ENCODE data around the gene PCDHA9.
"Not testable (repeated sequence)": the region's sequence is repeated elsewhere in the genome, so short reads cannot be mapped to it uniquely, and the experiment has no call there.

The PCDHA9 gene

DNA sequence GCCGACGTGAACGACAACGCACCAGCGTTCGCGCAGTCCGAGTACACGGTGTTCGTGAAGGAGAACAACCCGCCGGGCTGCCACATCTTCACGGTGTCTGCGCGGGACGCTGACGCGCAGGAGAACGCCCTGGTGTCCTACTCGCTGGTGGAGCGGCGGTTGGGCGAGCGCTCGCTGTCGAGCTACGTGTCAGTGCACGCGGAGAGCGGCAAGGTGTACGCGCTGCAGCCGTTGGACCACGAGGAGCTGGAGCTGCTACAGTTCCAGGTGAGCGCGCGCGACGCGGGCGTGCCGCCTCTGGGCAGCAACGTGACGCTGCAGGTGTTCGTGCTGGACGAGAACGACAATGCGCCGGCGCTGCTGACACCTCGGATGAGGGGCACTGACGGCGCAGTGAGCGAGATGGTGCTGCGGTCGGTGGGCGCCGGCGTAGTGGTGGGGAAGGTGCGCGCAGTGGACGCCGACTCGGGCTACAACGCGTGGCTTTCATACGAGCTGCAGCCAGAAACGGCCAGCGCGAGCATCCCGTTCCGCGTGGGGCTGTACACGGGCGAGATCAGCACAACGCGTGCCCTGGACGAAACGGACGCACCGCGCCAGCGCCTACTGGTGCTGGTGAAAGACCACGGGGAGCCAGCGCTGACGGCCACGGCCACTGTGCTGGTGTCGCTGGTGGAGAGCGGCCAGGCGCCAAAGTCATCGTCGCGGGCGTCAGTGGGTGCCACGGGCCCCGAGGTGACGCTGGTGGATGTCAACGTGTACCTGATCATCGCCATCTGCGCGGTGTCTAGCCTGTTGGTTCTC lies 1.9 kb downstream of the PCDHA9 start:
- H3K27ac ChIP-seq (ENCODE audit: low read depth, low read length); H3K4me3 ChIP-seq (ENCODE audit: low read length); H3K79me2 ChIP-seq (ENCODE audit: control insufficient read depth, low read length); H3K9me2 ChIP-seq (replicated peaks; ENCODE audit: control insufficient read depth, low read length); H3K4me1 ChIP-seq (ENCODE audit: control insufficient read depth, low read length); H3K27me3 ChIP-seq (ENCODE audit: control insufficient read depth, low read length); H3K36me3 ChIP-seq (ENCODE audit: control insufficient read depth, low read length); H4K20me1 ChIP-seq (ENCODE audit: control insufficient read depth, insufficient read depth, low read depth, low read length); H3K9me3 ChIP-seq (ENCODE audit: control insufficient read depth, insufficient read depth, low read length); H3F3A ChIP-seq (ENCODE audit: control insufficient read depth, insufficient read depth); H3K4me2 ChIP-seq (ENCODE audit: low read length): not testable (repeated sequence)

DNA sequence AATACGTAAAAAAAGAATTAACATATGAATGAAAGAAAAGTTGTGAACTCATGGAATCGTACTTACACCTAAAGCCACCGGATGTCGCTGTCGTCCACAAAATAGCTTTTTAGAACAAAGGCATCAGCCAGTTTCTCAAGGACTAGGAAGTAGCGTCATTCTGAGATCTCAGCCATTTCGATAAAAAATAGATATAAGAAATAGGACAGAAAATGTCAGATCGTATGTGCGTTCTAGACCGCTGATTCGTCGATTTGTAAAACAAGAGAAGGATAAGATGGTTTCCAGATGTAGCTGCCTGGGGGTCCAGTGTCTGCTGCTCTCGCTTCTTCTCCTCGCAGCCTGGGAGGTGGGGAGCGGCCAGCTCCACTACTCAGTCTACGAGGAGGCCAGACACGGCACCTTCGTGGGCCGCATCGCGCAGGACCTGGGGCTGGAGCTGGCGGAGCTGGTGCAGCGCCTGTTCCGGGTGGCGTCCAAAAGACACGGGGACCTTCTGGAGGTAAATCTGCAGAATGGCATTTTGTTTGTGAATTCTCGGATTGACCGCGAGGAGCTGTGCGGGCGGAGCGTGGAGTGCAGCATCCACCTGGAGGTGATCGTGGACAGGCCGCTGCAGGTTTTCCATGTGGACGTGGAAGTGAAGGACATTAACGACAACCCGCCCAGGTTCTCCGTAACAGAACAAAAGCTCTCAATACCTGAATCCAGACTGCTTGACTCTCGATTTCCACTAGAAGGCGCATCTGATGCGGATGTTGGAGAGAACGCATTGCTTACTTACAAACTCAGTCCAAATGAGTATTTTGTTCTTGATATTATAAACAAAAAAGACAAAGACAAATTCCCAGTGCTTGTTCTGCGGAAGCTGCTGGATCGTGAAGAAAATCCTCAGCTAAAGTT lies 7.8 kb downstream of the PCDHA9 start, which contains the start of gene PCDHA10:
Gene PCDHA10, plus strand, starts transcription at position 126 of the 903 bp plus-strand sequence. Its CDS starts 152 bp downstream, at position 278.
- Histone ChIP-seq H3K4me1 (ENCODE audit: control insufficient read depth, low read length) (no peaks in the 10 kb centered on the region), H3K9me2 (replicated peaks; ENCODE audit: control insufficient read depth, low read length) (no peaks in the 10 kb centered on the region), H3F3A (ENCODE audit: control insufficient read depth, insufficient read depth) (no peaks in the 10 kb centered on the region), H3K36me3 (ENCODE audit: control insufficient read depth, low read length) (no peaks in the 10 kb centered on the region), H3K79me2 (ENCODE audit: control insufficient read depth, low read length) (no peaks in the 10 kb centered on the region), H3K27me3 (ENCODE audit: control insufficient read depth, low read length) (no peaks in the 10 kb centered on the region), H3K27ac (ENCODE audit: low read depth, low read length) (no peak within 1 kb of the TSS), H3K4me2 (ENCODE audit: low read length) (no peak within 1 kb of the TSS), H4K20me1 (ENCODE audit: control insufficient read depth, insufficient read depth, low read depth, low read length) (no peaks in the 10 kb centered on the region), H3K9me3 (ENCODE audit: control insufficient read depth, insufficient read depth, low read length) (no peaks in the 10 kb centered on the region), H3K4me3 (ENCODE audit: low read length) (no peak within 1 kb of the TSS)
- TF ChIP-seq, protein P1, sequence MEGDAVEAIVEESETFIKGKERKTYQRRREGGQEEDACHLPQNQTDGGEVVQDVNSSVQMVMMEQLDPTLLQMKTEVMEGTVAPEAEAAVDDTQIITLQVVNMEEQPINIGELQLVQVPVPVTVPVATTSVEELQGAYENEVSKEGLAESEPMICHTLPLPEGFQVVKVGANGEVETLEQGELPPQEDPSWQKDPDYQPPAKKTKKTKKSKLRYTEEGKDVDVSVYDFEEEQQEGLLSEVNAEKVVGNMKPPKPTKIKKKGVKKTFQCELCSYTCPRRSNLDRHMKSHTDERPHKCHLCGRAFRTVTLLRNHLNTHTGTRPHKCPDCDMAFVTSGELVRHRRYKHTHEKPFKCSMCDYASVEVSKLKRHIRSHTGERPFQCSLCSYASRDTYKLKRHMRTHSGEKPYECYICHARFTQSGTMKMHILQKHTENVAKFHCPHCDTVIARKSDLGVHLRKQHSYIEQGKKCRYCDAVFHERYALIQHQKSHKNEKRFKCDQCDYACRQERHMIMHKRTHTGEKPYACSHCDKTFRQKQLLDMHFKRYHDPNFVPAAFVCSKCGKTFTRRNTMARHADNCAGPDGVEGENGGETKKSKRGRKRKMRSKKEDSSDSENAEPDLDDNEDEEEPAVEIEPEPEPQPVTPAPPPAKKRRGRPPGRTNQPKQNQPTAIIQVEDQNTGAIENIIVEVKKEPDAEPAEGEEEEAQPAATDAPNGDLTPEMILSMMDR (IDR thresholded peaks at IDR 0.05; ENCODE audit: low read depth, low read length, poor library complexity, severe bottlenecking), result peak; percentile 18
- TF ChIP-seq EZH2phosphoT487 (IDR thresholded peaks at IDR 0.05; ENCODE audit: borderline replicate concordance, low read length), result no peak

DNA sequence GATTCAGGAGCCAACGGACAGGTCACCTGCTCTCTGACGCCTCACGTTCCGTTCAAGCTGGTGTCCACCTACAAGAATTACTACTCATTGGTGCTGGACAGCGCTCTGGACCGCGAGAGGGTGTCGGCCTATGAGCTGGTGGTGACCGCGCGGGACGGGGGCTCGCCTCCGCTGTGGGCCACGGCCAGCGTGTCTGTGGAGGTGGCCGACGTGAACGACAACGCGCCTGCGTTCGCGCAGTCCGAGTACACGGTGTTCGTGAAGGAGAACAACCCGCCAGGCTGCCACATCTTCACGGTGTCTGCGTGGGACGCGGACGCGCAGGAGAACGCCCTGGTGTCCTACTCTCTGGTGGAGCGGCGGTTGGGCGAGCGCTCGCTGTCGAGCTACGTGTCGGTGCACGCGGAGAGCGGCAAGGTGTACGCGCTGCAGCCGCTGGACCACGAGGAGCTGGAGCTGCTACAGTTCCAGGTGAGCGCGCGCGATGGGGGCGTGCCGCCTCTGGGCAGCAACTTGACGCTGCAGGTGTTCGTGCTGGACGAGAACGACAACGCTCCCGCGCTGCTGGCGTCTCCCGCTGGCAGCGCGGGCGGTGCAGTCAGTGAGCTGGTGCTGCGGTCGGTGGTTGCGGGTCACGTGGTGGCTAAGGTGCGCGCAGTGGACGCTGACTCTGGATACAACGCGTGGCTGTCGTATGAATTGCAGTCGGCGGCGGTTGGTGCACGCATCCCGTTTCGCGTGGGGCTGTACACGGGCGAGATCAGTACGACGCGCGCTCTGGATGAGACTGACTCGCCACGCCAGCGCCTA lies 9.2 kb downstream of the PCDHA9 start:
- Histone ChIP-seq H3K9me3 (ENCODE audit: control insufficient read depth, insufficient read depth, low read length) (no peaks in the 10 kb centered on the region), H3K4me2 (ENCODE audit: low read length) (no peak overlapping the region), H3K36me3 (ENCODE audit: control insufficient read depth, low read length) (no peaks in the 10 kb centered on the region), H3K79me2 (ENCODE audit: control insufficient read depth, low read length) (no peaks in the 10 kb centered on the region), H3K4me1 (ENCODE audit: control insufficient read depth, low read length) (no peaks in the 10 kb centered on the region), H4K20me1 (ENCODE audit: control insufficient read depth, insufficient read depth, low read depth, low read length) (no peaks in the 10 kb centered on the region), H3K4me3 (ENCODE audit: low read length) (no peak overlapping the region), H3K27ac (ENCODE audit: low read depth, low read length) (no peak overlapping the region), H3F3A (ENCODE audit: control insufficient read depth, insufficient read depth) (no peaks in the 10 kb centered on the region), H3K27me3 (ENCODE audit: control insufficient read depth, low read length) (no peaks in the 10 kb centered on the region), H3K9me2 (replicated peaks; ENCODE audit: control insufficient read depth, low read length) (no peaks in the 10 kb centered on the region)
- TF ChIP-seq EZH2phosphoT487 (IDR thresholded peaks at IDR 0.05; ENCODE audit: borderline replicate concordance, low read length), result no peak
- TF ChIP-seq, protein P1 (IDR thresholded peaks at IDR 0.05; ENCODE audit: low read depth, low read length, poor library complexity, severe bottlenecking), result no peak

Data from DOHH2 (cell line).